Endothelial cell of umbilical vein (primary cell): ENCODE data around the gene MSI1.
A peak's percentile ranks its signal among the peaks of the same experiment; 100 is the strongest.

Experiments
- CTCF ChIP-seq, 2 donors: IDR thresholded peaks; 1 replicate in 1 of 2; 2 replicates in 1 of 2; pipeline ENCODE4 v1.5.1; 2011; ENCODE audit warnings: low read length in 2 of 2, mild to moderate bottlenecking in 2 of 2, moderate library complexity in 2 of 2, control low read depth in 1 of 2, inconsistent platforms in 1 of 2, low read depth in 1 of 2; ENCODE audit not compliant: insufficient read depth in 1 of 2; ENCODE audit errors: extremely low read depth in 1 of 2
- EZH2 ChIP-seq: IDR thresholded peaks from 2 replicates; pipeline ENCODE4 v1.6.1; 2012; ENCODE audit warnings: borderline replicate concordance, low read depth, mild to moderate bottlenecking, moderate library complexity, low read length, inconsistent platforms; ENCODE audit not compliant: severe bottlenecking
- MAX ChIP-seq: IDR thresholded peaks from 2 replicates; pipeline ENCODE4 v1.6.1; 2011; ENCODE audit not compliant: insufficient read depth, insufficient read length
- POLR2A ChIP-seq: IDR thresholded peaks from 2 replicates; pipeline ENCODE4 v1.6.1; 2012; ENCODE audit warnings: low read depth, mild to moderate bottlenecking, control low read depth, low read length
- POLR2AphosphoS5 ChIP-seq: IDR thresholded peaks from 2 replicates; pipeline ENCODE4 v1.6.1; 2012; ENCODE audit warnings: low read depth, mild to moderate bottlenecking, control low read depth, low read length, moderate library complexity; ENCODE audit not compliant: insufficient read depth

GRCh38 chr12:120367233-120367923 lies 1.6 kb downstream of the MSI1 start:
- TF ChIP-seq CTCF (IDR thresholded peaks at IDR 0.05; ENCODE audit: extremely low read depth in 1 of 2, insufficient read depth in 1 of 2, low read depth in 1 of 2, low read length in 2 of 2) (peak; percentile 36 to 51), EZH2 (no peak), MAX (no peak), POLR2AphosphoS5 (no peak), POLR2A (no peak)
